ENCODE results near the gene MTG2.

Gene MTG2

DNA sequence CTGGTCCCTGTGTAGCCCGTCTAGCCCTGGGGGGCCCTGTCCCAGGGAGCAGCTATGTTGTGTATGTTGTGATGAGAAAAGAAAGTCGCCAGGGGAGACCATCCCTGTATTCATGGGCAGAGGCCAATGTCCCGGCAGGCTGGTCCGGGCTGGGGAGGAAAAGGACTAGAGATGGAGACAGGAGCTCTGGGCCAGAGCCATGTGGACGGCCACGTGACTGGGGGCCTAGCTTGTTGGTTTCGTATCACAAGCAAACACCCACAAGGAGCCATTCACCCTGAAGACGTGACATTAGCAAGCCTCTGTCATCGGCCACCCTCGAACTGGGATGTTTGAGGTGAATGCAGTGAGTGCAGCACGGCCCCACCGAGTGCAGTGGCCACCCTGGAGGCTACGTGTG lies 40.1 kb downstream of the MTG2 start:
- no peak for DNase-seq

- no peak for DNase-seq
These were observed 40.7 kb downstream of the MTG2 start for GRCh38 chr20:62223571-62223970.

- DNase-seq: no peak
These were observed 41.5 kb downstream of the MTG2 start for GRCh38 chr20:62224113-62224855.

- DNase-seq: no peak
These were observed 42.2 kb downstream of the MTG2 start for GRCh38 chr20:62225026-62225425.

- DNase-seq: no peak
These were observed 43.2 kb downstream of the MTG2 start for GRCh38 chr20:62225820-62226635.

DNA sequence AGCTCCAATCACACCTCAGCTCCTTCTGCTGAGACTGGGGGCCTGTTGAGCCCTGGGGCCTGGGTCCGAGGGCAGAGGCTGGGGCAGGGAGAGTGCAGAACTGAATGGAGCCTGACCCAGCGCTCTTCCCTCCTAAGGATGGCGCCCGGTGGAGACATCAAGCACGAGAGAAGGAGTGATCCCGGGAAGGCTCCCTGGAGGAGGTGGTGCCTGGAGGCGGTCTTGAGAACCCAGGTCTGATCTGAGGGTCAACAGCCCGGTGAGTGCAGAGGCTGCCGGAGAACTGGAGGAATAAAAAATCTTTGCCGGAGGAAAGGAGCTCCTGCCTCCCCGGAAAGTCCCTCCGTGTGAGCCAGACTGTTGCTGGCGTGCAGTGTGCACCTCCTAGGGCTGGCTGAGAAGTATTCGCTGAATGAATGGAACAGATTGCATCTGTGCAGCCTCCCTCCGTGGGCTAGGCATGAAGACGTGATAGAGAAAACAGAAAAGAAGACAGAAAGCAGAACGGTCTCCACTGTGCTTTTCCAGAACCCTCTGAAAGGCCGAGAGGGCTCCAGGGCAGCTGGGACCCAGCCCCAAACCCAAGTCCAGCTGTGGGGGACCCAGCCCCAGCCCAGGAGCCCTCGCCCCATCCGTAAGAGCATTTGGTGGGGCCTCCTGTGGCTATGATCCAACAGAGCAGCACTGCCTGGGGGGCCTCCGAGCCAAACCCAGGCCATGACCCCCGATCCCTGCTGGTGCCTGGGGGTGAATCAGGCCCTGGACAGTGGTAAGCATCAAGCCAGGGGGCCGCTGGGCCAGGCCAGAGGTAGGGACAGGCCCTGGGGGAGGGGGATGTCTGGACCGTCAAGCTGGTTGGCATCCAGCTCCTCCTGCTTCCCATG lies 44.1 kb downstream of the MTG2 start:
- DNase-seq: no peak

DNA sequence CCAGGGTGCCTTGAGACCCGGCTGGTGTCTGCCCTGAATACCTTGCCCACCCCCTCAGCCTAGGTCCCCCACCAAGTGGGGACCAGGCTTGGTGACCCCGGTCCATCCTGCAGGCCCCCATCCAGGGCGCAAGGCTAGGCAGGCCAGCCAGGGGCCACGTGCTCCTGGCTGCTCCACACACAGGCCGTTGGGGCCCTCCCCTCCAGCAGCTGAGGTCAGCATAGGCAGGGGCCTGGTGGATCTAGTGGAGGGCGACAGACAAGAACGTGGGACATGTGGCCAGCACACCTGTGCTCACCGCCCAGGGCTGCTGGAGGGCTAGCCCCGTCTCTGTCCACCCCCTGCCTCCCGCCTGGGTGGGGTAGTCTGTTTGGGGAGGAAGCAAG lies 44.8 kb downstream of the MTG2 start:
- peak in 1 of 2 experiments; percentile 64 for DNase-seq

DNA sequence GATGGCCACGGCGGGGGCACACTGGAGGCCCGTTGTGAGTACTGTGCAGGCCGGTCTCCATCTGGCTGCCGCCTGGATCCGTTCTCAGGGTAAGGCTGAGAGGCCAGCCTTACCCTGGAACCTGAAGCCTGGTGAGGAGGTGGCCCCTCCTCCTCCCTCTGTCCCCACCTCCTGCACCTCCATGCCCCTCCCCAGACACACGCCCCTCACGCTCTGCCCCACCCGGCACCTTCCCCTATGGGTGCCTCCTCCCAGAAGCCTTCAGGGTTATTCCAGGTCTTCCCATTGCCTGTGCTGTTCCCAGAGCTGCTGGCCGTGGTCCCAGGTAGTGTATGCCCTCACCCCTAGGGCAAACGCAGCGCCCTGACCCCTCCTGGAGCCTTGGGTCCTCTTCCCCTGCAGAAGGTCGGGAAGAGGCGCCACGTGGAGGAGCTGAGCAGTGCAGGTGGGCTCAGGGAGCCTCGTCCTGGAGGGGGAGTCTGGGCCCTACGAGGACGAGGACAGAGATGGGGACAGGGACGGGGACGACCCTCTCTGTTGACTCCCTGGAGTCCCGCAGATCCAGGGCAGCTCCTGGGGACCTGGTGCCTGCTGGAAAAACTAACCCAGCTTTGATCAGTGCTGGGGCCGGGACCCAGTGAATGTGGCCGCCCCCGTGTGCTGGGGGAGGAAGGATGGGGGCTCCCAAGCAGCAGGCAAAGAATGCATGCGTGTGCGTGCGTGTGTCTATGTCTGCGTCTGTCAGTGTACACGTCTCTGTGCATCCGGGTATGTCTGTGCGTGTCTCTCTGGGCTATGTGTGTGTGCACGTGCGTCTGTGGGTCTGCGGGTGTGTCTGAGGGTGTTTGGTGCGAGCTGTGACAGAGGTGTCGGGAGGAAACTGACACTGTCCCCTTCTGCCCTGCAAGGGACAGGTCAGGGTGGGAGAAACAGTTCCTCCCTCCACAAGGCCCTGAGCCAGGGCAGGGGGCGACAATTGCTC lies 45.4 kb downstream of the MTG2 start:
- DNase-seq: peak; percentile 82 to 84

- DNase-seq: no peak
These were observed 46.2 kb downstream of the MTG2 start for GRCh38 chr20:62228982-62229545.

DNA sequence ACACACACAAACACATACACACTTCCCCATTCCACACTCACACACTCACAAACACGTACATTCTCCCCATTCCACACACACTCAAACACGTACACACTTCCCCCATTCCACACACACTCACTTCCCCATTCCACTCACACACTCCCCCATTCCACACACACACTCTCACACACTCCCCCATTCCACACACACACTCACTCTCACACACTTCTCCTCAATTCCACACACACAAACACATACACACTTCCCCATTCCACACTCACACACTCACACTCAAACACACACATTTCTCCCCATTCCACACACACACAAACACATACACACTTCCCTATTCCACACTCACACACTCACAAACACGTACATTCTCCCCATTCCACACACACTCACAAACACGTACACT lies 46.8 kb downstream of the MTG2 start:
- DNase-seq: no peak

DNA sequence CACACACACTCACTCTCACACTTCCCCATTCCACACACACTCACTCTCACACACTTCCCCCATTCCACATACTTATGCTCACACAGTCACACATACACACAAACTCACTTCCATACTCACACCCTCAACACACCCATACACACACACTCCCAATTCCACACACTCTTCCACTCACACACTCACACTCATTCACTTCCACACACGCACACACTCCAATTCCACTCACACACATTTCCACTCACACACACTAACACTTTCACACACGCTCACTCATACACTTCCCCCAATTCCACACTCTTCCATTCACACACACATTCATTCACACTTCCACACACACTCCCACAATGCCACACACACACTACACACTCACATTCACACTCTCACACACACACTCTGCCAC lies 47.4 kb downstream of the MTG2 start:
- DNase-seq: no peak

DNA sequence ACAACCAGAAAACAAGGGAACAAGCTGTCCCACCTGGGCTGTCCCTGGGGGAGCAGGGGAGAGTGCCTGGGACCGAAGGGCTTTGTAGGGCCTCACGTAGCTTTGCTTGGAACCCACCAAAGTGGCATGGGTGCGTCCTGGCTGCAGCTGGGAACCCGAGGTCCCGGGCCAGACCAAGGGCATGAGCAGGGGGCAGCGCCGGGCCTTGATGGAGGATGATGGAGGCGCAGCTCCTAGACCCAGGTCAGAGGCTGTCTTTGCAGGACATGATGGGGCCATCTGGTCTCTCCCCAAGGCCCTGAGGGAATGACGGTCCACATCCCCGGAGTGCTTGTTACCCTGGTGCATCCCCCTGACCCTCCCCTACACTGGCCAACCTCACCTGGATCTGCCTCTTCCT lies 47.9 kb downstream of the MTG2 start:
- DNase-seq: no peak

- no peak for DNase-seq
These were observed 48.5 kb downstream of the MTG2 start for GRCh38 chr20:62231292-62231691.

- DNase-seq: no peak
These were observed 49.4 kb downstream of the MTG2 start for GRCh38 chr20:62232194-62232593.

DNA sequence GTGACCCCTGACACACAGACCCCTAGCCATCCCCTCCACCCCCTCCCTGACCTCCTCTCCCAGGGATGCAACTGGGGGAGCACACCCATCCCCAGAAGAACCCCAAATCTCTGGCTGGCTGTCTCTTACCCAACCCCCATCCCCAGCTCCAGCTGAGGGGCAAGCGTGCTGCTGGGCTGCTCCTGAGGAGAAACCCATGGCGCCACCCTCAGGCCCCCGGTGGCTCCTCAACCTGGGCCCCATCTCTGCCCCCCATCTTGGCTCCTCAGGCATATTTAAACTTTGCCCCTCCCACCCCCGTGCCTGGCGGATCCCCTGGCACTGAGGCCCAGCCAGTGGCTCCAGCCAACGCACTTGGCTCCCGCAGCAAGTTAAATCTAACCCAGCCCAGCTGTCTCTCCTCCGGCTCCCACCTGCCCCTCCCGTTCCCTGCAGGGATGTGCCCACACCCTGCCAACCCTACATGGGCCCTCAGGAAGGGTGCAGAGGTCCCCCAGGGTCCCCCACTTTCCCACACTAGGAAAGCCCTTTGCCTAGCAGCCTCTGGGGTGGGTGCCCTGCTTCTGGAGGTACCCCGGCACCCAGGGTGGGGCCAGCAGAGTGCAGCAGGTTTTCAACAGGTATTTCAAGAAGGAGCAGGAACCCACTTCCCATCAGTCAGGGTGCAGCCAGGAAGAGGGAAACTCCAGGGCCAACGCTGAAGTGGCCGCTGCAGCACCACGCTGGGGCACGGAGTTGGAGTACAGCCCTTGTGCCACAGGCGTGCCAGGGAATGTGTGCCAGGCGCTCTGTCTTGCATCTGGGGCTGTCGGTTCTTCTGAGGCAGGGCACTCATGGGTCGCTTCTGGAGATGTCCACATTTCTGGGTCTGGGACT lies 50.2 kb downstream of the MTG2 start:
- DNase-seq: no peak

- DNase-seq: no peak
These were observed 50.9 kb downstream of the MTG2 start for GRCh38 chr20:62233684-62234083.

- peak in 1 of 2 experiments; percentile 27 for DNase-seq
These were observed 51.5 kb downstream of the MTG2 start for GRCh38 chr20:62234339-62234738.

DNA sequence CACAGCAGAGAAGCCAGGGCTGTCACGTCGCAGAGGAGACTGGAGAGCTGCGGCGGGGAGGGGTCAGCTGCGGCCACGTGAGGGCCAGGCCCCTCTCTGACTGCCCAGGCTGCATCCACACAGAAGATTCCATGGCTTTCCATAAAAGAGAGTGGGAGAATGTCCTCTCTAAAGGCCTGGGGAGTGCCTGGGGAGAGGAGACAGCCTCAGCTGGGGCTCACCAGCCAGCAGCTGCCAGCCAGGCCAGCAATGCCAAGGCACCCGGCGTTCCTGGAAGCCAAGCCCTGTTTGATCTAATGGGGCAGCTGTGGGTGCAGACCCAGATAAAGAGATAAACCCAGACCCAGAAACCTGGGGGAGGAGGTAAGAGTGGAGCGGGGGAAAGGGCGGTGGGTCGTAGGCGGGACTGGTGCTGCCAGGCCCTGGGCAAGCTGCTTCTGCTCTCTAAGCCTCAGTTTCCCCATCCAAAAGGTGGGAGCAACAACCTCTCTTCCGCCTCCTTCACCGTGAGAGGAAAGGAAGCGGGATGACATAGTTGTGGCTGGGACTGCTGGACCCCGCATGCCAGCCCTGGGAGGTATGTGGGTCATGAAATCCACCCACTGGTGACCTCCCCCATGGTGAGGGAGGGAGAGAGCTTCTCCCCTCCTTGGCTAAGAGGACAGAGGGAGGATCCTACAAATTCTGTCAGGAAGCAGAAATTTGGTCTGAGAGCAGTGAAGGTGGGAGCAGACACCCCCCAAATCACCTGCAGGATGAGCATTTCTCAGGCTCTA lies 52.4 kb downstream of the MTG2 start:
- no peak for DNase-seq

- no peak for DNase-seq
These were observed 52.9 kb downstream of the MTG2 start for GRCh38 chr20:62235777-62236157.

DNA sequence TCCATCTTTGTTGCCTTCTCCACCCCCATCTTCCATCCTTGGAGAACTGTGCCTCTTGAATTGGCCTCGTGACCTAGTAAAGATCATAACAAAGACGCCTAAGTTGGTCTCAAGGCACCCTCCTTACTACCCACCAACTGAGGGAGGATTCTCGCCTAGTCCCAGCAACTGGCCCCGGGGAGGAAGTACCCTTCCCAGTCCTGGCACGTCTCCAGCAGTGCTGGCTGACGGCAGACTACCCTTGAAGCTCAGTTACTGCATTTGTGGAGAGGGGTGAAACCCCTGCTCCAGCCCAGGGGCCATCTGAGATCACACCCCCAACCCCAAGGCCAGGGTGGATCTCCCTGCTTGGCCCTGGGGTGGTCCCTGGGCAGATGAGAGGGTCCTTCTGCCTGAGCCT lies 53.4 kb downstream of the MTG2 start:
- no peak for DNase-seq

Measured in SHP77 (cell line).